Measurements from ENCODE around the gene BIRC2.

DNA sequence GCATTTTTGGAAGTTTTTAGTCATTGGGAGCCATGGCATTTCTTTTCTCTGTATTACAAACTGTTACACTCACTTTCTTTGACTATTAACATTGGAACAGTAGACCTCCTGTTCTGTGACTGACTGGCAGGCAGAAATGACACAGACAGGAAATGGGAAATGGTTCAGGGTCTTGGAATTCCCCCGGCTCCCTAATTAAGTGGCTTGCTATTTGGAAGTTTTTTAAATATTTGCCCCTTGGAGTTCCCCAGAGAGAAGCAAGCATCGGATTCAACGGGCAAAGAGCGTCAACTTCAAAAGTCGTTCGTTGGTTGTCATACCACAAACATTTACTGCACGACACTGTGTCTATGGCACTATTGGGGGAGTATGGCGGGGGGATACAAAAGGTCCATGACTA, 1.1 kb upstream of the BIRC2 start:
- TF ChIP-seq ZEB2 (tag by site-specific recombination; IDR thresholded peaks at IDR 0.05) (no peak), ZNF623 (tag by site-specific recombination; IDR thresholded peaks at IDR 0.05) (no peak), ZFHX2 (tag by site-specific recombination; conservative IDR thresholded peaks at IDR 0.05) (no peak), ZNF24 (tag by site-specific recombination; IDR thresholded peaks at IDR 0.05) (no peak), ZNF274 (IDR thresholded peaks at IDR 0.05; ENCODE audit: low read length) (no peak), ZNF274 (tag by site-specific recombination; IDR thresholded peaks at IDR 0.05; ENCODE audit: borderline replicate concordance) (no peak), ZNF660 (tag by site-specific recombination; IDR thresholded peaks at IDR 0.05) (no peak), ZNF416 (tag by site-specific recombination; IDR thresholded peaks at IDR 0.05) (no peak), BCL11A (tag by site-specific recombination; IDR thresholded peaks at IDR 0.05; ENCODE audit: low read depth) (no peak)
- TF ChIP-seq, protein P1, sequence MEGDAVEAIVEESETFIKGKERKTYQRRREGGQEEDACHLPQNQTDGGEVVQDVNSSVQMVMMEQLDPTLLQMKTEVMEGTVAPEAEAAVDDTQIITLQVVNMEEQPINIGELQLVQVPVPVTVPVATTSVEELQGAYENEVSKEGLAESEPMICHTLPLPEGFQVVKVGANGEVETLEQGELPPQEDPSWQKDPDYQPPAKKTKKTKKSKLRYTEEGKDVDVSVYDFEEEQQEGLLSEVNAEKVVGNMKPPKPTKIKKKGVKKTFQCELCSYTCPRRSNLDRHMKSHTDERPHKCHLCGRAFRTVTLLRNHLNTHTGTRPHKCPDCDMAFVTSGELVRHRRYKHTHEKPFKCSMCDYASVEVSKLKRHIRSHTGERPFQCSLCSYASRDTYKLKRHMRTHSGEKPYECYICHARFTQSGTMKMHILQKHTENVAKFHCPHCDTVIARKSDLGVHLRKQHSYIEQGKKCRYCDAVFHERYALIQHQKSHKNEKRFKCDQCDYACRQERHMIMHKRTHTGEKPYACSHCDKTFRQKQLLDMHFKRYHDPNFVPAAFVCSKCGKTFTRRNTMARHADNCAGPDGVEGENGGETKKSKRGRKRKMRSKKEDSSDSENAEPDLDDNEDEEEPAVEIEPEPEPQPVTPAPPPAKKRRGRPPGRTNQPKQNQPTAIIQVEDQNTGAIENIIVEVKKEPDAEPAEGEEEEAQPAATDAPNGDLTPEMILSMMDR (tag by site-specific recombination; IDR thresholded peaks at IDR 0.05): no peak
- TF ChIP-seq, protein P2, sequence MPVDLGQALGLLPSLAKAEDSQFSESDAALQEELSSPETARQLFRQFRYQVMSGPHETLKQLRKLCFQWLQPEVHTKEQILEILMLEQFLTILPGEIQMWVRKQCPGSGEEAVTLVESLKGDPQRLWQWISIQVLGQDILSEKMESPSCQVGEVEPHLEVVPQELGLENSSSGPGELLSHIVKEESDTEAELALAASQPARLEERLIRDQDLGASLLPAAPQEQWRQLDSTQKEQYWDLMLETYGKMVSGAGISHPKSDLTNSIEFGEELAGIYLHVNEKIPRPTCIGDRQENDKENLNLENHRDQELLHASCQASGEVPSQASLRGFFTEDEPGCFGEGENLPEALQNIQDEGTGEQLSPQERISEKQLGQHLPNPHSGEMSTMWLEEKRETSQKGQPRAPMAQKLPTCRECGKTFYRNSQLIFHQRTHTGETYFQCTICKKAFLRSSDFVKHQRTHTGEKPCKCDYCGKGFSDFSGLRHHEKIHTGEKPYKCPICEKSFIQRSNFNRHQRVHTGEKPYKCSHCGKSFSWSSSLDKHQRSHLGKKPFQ (tag by site-specific recombination; IDR thresholded peaks at IDR 0.05): no peak
